ENCODE measurements around the gene ERI3.

Gene ERI3

DNA sequence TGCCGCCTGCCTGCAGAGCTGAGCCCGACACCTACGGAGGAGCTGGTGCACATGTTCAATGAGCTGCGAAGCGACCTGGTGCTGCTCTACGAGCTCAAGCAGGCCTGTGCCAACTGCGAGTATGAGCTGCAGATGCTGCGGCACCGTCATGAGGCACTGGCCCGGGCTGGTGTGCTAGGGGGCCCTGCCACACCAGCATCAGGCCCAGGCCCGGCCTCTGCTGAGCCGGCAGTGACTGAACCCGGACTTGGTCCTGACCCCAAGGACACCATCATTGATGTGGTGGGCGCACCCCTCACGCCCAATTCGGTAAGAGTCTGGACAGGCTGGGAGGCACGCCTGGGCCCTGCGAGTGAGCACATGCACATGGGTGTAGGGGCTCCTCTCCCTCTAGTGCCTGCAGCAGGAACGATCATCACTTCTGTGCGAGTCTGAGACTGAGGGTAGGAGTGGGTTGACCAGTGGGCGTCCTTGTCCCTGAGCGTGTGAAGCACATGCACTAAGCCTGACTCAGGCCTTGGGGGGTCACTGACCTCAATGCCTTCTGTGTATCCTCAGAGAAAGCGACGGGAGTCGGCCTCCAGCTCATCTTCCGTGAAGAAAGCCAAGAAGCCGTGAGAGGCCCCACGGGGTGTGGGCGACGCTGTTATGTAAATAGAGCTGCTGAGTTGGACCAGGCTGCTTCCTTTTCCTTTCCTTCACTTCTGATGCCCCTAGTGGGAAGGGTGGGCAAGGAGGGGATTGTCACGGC is 134.9 kb downstream of the ERI3 start:
- no peak overlapping the region for H3K4me3 ChIP-seq (ENCODE audit: low read depth, low read length)
- in situ Hi-C loops (cut with HindIII; ENCODE audit: low sequenced_read_pairs) = no loop called here
- TF ChIP-seq, protein P1, sequence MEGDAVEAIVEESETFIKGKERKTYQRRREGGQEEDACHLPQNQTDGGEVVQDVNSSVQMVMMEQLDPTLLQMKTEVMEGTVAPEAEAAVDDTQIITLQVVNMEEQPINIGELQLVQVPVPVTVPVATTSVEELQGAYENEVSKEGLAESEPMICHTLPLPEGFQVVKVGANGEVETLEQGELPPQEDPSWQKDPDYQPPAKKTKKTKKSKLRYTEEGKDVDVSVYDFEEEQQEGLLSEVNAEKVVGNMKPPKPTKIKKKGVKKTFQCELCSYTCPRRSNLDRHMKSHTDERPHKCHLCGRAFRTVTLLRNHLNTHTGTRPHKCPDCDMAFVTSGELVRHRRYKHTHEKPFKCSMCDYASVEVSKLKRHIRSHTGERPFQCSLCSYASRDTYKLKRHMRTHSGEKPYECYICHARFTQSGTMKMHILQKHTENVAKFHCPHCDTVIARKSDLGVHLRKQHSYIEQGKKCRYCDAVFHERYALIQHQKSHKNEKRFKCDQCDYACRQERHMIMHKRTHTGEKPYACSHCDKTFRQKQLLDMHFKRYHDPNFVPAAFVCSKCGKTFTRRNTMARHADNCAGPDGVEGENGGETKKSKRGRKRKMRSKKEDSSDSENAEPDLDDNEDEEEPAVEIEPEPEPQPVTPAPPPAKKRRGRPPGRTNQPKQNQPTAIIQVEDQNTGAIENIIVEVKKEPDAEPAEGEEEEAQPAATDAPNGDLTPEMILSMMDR (IDR thresholded peaks at IDR 0.05; ENCODE audit: low read depth, low read length, missing control alignments) = no peak
- no peak for DNase-seq (ENCODE audit: low read depth)

DNA sequence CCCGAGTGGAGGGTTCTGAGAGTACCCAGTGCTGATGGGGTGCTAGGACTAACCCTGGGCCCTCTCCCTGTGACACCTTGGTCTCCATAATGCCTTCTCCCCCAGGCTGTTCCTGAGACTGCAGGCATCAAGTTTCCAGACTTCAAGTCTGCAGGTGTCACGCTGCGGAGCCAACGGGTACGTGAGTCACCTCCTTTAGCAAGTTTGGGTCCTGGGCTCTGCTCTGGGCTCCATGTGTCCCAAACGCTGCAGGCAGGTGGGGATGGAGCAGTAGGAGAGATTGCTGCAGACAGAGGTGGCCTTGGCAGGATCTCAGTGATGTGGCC is 135.8 kb downstream of the ERI3 start:
- DNase-seq (ENCODE audit: low read depth) = no peak
- in situ Hi-C loops (cut with HindIII; ENCODE audit: low sequenced_read_pairs) = no loop called here
- H3K4me3 ChIP-seq (ENCODE audit: low read depth, low read length) = no peak overlapping the region
- TF ChIP-seq, protein P1 (IDR thresholded peaks at IDR 0.05; ENCODE audit: low read depth, low read length, missing control alignments) = no peak

DNA sequence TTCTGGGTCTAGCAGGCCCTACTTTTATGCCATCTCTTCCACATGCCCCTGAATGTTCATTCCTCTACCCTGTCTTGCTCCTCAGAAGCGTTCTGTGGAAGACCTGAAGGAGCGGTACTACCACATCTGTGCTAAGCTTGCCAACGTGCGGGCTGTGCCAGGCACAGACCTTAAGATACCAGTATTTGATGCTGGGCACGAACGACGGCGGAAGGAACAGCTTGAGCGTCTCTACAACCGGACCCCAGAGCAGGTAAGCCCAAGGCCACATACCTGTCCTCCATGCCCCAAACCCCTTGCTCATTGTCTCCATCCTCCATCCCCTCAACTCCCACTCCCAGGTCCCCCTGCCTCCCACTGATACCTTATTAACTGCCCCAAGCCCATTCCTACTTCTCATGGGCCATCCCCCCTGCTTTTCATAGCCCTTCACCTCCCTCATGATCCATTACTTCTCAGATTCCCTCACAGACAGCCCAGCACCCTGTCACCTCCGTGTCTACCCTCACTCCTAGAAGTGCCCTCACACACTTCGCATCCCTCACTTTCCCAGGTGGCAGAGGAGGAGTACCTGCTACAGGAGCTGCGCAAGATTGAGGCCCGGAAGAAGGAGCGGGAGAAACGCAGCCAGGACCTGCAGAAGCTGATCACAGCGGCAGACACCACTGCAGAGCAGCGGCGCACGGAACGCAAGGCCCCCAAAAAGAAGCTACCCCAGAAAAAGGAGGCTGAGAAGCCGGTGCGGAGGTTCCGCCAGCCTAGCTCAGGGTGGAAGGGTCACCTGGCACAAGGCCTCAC is 136.4 kb downstream of the ERI3 start:
- no peak overlapping the region for H3K4me3 ChIP-seq (ENCODE audit: low read depth, low read length)
- TF ChIP-seq, protein P1 (IDR thresholded peaks at IDR 0.05; ENCODE audit: low read depth, low read length, missing control alignments) = no peak
- DNase-seq (ENCODE audit: low read depth) = no peak
- in situ Hi-C loops (cut with HindIII; ENCODE audit: low sequenced_read_pairs) = no loop called here

- peak; percentile 36 for DNase-seq (ENCODE audit: low read depth)
- in situ Hi-C loops (cut with HindIII; ENCODE audit: low sequenced_read_pairs) = no loop called here
- TF ChIP-seq, protein P1 (IDR thresholded peaks at IDR 0.05; ENCODE audit: low read depth, low read length, missing control alignments) = peak; percentile 92
- H3K4me3 ChIP-seq (ENCODE audit: low read depth, low read length) = no peak overlapping the region
Measured at GRCh38 chr1:44217809-44218410, 137.1 kb downstream of the ERI3 start.

- TF ChIP-seq, protein P1 (IDR thresholded peaks at IDR 0.05; ENCODE audit: low read depth, low read length, missing control alignments) = no peak
- peak within 1 kb of the TSS; percentile 95 for H3K4me3 ChIP-seq (ENCODE audit: low read depth, low read length)
- peak; percentile 66 for DNase-seq (ENCODE audit: low read depth)
- in situ Hi-C loops (cut with HindIII; ENCODE audit: low sequenced_read_pairs) = no loop called here
Measured at GRCh38 chr1:44213222-44214112, 141.6 kb downstream of the ERI3 start, which contains the start of gene DMAP1. DMAP1 (plus strand) TSS chr1:44213471; CDS start chr1:44213754, 283 bp downstream.
